ENCODE data around the gene CXCL5.

The CXCL5 gene

DNA sequence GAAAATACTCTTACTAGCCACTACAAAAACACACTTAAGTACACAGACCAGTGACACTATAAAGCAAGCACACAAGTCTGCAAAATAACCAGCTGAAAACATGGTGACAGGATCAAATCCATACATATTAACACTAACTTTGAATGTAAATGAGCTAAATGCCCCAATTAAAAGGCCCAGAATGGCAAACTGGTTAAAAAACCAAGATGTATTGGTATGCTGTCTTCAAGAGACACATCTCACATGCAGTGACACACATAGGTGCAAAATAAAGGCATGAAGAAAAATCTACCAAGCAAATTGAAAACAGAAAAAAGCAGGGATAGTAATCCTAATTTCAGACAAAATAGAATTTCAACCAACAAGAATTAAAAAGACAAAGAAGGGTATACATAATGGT, 27.5 kb downstream of the CXCL5 start:
- DNase-seq (ENCODE audit: low read depth in 1 of 2, low spot score in 1 of 2): no peak
- H3K4me3 ChIP-seq (replicated peaks; ENCODE audit: insufficient read depth, low read length): no peak overlapping the region
- H3K27ac ChIP-seq (replicated peaks): no peak overlapping the region
- no peaks in the 10 kb centered on the region for H3K27me3 ChIP-seq (ENCODE audit: insufficient read depth, poor library complexity, severe bottlenecking)
- TF ChIP-seq, protein P1, sequence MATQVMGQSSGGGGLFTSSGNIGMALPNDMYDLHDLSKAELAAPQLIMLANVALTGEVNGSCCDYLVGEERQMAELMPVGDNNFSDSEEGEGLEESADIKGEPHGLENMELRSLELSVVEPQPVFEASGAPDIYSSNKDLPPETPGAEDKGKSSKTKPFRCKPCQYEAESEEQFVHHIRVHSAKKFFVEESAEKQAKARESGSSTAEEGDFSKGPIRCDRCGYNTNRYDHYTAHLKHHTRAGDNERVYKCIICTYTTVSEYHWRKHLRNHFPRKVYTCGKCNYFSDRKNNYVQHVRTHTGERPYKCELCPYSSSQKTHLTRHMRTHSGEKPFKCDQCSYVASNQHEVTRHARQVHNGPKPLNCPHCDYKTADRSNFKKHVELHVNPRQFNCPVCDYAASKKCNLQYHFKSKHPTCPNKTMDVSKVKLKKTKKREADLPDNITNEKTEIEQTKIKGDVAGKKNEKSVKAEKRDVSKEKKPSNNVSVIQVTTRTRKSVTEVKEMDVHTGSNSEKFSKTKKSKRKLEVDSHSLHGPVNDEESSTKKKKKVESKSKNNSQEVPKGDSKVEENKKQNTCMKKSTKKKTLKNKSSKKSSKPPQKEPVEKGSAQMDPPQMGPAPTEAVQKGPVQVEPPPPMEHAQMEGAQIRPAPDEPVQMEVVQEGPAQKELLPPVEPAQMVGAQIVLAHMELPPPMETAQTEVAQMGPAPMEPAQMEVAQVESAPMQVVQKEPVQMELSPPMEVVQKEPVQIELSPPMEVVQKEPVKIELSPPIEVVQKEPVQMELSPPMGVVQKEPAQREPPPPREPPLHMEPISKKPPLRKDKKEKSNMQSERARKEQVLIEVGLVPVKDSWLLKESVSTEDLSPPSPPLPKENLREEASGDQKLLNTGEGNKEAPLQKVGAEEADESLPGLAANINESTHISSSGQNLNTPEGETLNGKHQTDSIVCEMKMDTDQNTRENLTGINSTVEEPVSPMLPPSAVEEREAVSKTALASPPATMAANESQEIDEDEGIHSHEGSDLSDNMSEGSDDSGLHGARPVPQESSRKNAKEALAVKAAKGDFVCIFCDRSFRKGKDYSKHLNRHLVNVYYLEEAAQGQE (IDR thresholded peaks at IDR 0.05; ENCODE audit: insufficient replicate concordance, low read depth): no peak
- TF ChIP-seq GABPA (IDR thresholded peaks at IDR 0.05; ENCODE audit: low read depth): no peak
- TF ChIP-seq, protein P2, sequence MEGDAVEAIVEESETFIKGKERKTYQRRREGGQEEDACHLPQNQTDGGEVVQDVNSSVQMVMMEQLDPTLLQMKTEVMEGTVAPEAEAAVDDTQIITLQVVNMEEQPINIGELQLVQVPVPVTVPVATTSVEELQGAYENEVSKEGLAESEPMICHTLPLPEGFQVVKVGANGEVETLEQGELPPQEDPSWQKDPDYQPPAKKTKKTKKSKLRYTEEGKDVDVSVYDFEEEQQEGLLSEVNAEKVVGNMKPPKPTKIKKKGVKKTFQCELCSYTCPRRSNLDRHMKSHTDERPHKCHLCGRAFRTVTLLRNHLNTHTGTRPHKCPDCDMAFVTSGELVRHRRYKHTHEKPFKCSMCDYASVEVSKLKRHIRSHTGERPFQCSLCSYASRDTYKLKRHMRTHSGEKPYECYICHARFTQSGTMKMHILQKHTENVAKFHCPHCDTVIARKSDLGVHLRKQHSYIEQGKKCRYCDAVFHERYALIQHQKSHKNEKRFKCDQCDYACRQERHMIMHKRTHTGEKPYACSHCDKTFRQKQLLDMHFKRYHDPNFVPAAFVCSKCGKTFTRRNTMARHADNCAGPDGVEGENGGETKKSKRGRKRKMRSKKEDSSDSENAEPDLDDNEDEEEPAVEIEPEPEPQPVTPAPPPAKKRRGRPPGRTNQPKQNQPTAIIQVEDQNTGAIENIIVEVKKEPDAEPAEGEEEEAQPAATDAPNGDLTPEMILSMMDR (IDR thresholded peaks at IDR 0.05; ENCODE audit: insufficient read depth, low read length): no peak
- no peak for TF ChIP-seq POLR2AphosphoS5 (IDR thresholded peaks at IDR 0.05; ENCODE audit: low read depth)
- no peak for TF ChIP-seq SPI1 (IDR thresholded peaks at IDR 0.05; ENCODE audit: borderline replicate concordance, low read depth)

DNA sequence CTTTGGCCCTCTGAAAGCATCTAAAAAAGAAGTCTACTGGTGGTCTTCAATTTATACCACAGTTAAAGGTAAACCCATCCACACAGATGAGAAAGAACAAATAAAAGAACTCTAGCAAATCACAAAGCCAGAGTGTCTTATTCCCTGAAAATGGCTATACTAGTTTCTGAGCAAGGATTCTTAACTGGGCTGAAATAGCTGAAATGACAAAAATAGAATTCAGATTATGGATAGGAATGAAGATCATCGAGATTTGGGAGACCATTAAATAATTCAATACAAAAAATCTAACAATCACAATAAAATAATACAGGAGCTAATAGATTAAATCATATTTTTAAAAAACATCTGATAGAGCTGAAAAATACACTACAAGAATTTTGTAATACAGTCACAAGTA, 28.5 kb downstream of the CXCL5 start:
- Histone ChIP-seq H3K27ac (replicated peaks) (no peak overlapping the region), H3K27me3 (ENCODE audit: insufficient read depth, poor library complexity, severe bottlenecking) (no peaks in the 10 kb centered on the region), H3K4me3 (replicated peaks; ENCODE audit: insufficient read depth, low read length) (no peak overlapping the region)
- TF ChIP-seq POLR2AphosphoS5 (IDR thresholded peaks at IDR 0.05; ENCODE audit: low read depth) (no peak), SPI1 (IDR thresholded peaks at IDR 0.05; ENCODE audit: borderline replicate concordance, low read depth) (no peak), GABPA (IDR thresholded peaks at IDR 0.05; ENCODE audit: low read depth) (no peak)
- TF ChIP-seq, protein P2 (IDR thresholded peaks at IDR 0.05; ENCODE audit: insufficient read depth, low read length): no peak
- TF ChIP-seq, protein P1 (IDR thresholded peaks at IDR 0.05; ENCODE audit: insufficient replicate concordance, low read depth): no peak
- DNase-seq (ENCODE audit: low read depth in 1 of 2, low spot score in 1 of 2): no peak

DNA sequence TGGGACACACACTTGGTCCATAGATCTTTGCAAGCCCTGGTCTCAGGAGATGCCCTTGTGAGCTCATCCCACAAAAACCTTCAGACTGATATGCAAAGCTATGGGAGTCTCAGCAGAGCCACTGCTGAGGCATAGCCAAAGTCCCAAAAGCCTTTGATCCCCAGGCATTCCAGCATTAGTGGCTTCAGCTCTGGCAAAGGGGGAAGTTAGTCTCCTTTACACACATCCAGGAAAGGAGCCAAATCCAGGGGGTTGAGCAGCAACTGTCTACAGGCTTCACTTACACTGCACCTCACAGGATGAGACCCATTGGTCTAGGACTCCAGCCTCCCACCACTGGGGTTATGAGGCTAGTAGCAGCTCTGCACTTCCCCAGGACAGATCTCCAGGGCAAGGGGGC, 30.6 kb downstream of the CXCL5 start:
- H3K27me3 ChIP-seq (ENCODE audit: insufficient read depth, poor library complexity, severe bottlenecking): no peaks in the 10 kb centered on the region
- TF ChIP-seq GABPA (IDR thresholded peaks at IDR 0.05; ENCODE audit: low read depth) (no peak), POLR2AphosphoS5 (IDR thresholded peaks at IDR 0.05; ENCODE audit: low read depth) (no peak), SPI1 (IDR thresholded peaks at IDR 0.05; ENCODE audit: borderline replicate concordance, low read depth) (no peak)
- TF ChIP-seq, protein P1 (IDR thresholded peaks at IDR 0.05; ENCODE audit: insufficient replicate concordance, low read depth): no peak
- TF ChIP-seq, protein P2 (IDR thresholded peaks at IDR 0.05; ENCODE audit: insufficient read depth, low read length): no peak
- H3K27ac ChIP-seq (replicated peaks): no peak overlapping the region
- no peak for DNase-seq (ENCODE audit: low read depth in 1 of 2, low spot score in 1 of 2)
- H3K4me3 ChIP-seq (replicated peaks; ENCODE audit: insufficient read depth, low read length): no peak overlapping the region
